Natural killer cell (primary cell): ENCODE results near the gene POLRMT. TPM values are rescaled to one million over a fixed set of nuclear protein-coding genes. Genes with fewer than 3 reads are reported as not detected.
A peak's percentile ranks its signal among the peaks of the same experiment; 100 is the strongest.

Source experiments
- ATAC-seq, 3 donors: fragments of 150-1000 bp in 2 of 3; fragments of 200-7000 bp in 1 of 3; cut with Tn5 transposase; 1 replicate in 1 of 3; 2 replicates in 2 of 3; pipeline ENCODE4 v1.10.0; 2021; ENCODE audit warnings: mild to moderate bottlenecking in 2 of 3, moderate library complexity in 2 of 3
- DNase-seq, 2 donors: peaks; one replicate each; pipeline versions ENCODE4 v3.0.0 to v3.0.0-alpha.2; 2013 to 2021; ENCODE audit warnings: mixed read lengths in 1 of 2
- H3K27ac ChIP-seq: one replicate; pipeline ENCODE4 v1.5.1; 2013; ENCODE audit warnings: mild to moderate bottlenecking, low read length
- H3K27me3 ChIP-seq: one replicate; pipeline ENCODE4 v1.6.1; 2013; ENCODE audit warnings: low read length; ENCODE audit not compliant: control insufficient read depth, insufficient read depth
- H3K36me3 ChIP-seq: one replicate; pipeline ENCODE4 v1.6.1; 2013; ENCODE audit warnings: low read length; ENCODE audit not compliant: control insufficient read depth, insufficient read depth
- H3K4me1 ChIP-seq: one replicate; pipeline ENCODE4 v1.6.1; 2013; ENCODE audit warnings: low read length; ENCODE audit not compliant: control insufficient read depth, insufficient read depth
- H3K4me3 ChIP-seq: one replicate; pipeline ENCODE4 v1.5.1; 2013; ENCODE audit warnings: low read length
- H3K9me3 ChIP-seq: one replicate; pipeline ENCODE4 v1.6.1; 2013; ENCODE audit warnings: low read length; ENCODE audit not compliant: control insufficient read depth, insufficient read depth
- H3K27ac Mint-ChIP-seq, 2 donors: one replicate each; pipeline ENCODE4 v1.8.0; 2022; ENCODE audit warnings: mild to moderate bottlenecking in 2 of 2, mixed read lengths in 2 of 2, moderate library complexity in 1 of 2
- H3K27me3 Mint-ChIP-seq, 2 donors: one replicate each; pipeline ENCODE4 v1.8.0; 2022; ENCODE audit warnings: low read depth in 2 of 2, mixed read lengths in 2 of 2
- H3K36me3 Mint-ChIP-seq: one replicate; pipeline ENCODE4 v1.8.0; 2022; ENCODE audit warnings: mixed read lengths
- H3K4me1 Mint-ChIP-seq, 2 donors: one replicate each; pipeline ENCODE4 v1.8.0; 2022; ENCODE audit warnings: mixed read lengths in 2 of 2
- H3K4me3 Mint-ChIP-seq: one replicate; pipeline ENCODE4 v1.8.0; 2022; ENCODE audit warnings: mild to moderate bottlenecking, moderate library complexity, mixed read lengths
- H3K9me3 Mint-ChIP-seq, 2 donors: one replicate each; pipeline ENCODE4 v1.8.0; 2022; ENCODE audit warnings: mixed read lengths in 2 of 2
- WGBS: methylation state at CpG from one replicate; pipeline ENCODE4 v1.1.7; 2013; ENCODE audit warnings: missing lambda C conversion rate; ENCODE audit not compliant: insufficient coverage; 5-methylcytosine and 5-hydroxymethylcytosine counted together
- intact Hi-C: fragments of 100-400 bp; cut with micrococcal nuclease; formaldehyde crosslinking; loops from one replicate; pipeline ENCODE4 v1.14.2; 2022
- total RNA-seq, 4 donors: library from RNA; stranded (reverse); fragments of 120-200 nt in 1 of 4; gene quantifications; one replicate each; pipeline versions ENCODE4 v1.2.3 to v1.2.4, GENCODE V29; 2013 to 2022
- TF ChIP-seq, protein P1 (sequence below): fragments of 200-600 bp; IDR thresholded peaks from one replicate; pipeline ENCODE4 v1.8.0; 2022; ENCODE audit warnings: antibody characterized with exemption

The POLRMT gene
- total RNA-seq, 3 donors from 2014 or later (not counting 1 experiment from before 2014, with no cell fraction given) = 57.2 to 58.5 (median 57.6) TPM

DNA sequence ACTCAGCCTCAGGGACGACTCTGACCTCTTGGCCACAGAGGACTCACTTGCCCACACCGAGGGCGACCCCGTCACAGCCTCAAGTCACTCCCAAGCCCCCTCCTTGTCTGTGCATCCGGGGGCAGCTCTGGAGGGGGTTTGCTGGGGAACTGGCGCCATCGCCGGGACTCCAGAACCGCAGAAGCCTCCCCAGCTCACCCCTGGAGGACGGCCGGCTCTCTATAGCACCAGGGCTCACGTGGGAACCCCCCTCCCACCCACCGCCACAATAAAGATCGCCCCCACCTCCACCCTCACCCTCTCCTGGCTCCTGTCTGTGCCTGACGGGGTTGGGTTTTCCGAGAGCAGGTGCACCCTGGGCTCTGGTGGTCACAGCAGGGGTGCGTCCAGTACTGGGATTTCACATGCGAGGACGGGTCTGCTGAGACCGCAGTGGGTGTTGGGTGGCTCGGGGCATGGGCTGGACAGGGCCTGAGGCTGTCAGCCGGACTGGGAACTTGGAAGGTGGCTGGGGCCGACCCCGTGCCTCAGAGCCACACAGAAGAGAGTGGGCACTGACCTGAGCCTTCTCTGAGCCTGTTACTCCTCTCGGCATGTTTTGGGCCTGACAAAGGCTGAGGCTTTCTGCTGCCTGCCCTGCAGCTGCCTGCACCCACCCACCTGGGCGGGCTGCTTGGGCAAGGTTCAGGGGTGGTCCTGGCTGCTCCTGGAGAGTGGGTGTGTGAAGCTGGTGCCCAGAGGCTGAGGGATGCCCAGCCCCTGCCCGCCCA, 50.0 kb downstream of the POLRMT start:
- Histone ChIP-seq H3K9me3 (no peaks in the 10 kb centered on the region), H3K27me3 (peaks cover 4% of the 10 kb centered on the region), H3K4me3 (no peak overlapping the region), H3K4me1 (peaks cover 19% of the 10 kb centered on the region), H3K27ac (no peak overlapping the region), H3K36me3 (peaks cover 33% of the 10 kb centered on the region)
- 95% methylated on average over 27 of the region's 27 CpGs for WGBS
- Mint-ChIP-seq H3K27me3 (no peaks in the 10 kb centered on the region), H3K27ac (no peak overlapping the region), H3K4me3 (peak overlapping the region; percentile 47), H3K4me1 (peaks cover 5 to 7% of the 10 kb centered on the region in 2 donors), H3K36me3 (no peaks in the 10 kb centered on the region), H3K9me3 (no peaks in the 10 kb centered on the region)
- DNase-seq = no peak
- intact Hi-C loops = no loop called here
- no peak for ATAC-seq
- TF ChIP-seq, protein P1, sequence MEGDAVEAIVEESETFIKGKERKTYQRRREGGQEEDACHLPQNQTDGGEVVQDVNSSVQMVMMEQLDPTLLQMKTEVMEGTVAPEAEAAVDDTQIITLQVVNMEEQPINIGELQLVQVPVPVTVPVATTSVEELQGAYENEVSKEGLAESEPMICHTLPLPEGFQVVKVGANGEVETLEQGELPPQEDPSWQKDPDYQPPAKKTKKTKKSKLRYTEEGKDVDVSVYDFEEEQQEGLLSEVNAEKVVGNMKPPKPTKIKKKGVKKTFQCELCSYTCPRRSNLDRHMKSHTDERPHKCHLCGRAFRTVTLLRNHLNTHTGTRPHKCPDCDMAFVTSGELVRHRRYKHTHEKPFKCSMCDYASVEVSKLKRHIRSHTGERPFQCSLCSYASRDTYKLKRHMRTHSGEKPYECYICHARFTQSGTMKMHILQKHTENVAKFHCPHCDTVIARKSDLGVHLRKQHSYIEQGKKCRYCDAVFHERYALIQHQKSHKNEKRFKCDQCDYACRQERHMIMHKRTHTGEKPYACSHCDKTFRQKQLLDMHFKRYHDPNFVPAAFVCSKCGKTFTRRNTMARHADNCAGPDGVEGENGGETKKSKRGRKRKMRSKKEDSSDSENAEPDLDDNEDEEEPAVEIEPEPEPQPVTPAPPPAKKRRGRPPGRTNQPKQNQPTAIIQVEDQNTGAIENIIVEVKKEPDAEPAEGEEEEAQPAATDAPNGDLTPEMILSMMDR = no peak

DNA sequence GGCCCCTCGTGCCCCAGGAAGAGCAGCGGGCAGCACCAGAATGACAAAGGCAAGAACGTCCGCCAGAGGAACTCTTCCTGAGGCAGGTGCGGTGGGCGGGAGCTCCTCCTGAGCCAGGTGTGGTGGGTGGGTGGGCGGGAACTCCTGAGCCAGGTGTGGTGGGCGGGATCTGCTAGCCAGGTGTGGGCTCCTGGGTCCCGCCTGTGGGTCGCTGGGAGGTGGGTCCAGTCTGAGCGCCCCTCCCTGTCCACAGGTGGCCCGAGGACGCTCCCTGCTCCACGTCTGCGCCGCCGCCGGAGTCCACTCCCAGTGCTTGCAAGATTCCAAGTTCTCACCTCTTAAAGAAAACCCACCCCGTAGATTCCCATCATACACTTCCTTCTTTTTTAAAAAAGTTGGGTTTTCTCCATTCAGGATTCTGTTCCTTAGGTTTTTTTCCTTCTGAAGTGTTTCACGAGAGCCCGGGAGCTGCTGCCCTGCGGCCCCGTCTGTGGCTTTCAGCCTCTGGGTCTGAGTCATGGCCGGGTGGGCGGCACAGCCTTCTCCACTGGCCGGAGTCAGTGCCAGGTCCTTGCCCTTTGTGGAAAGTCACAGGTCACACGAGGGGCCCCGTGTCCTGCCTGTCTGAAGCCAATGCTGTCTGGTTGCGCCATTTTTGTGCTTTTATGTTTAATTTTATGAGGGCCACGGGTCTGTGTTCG, 50.7 kb downstream of the POLRMT start:
- intact Hi-C loops = no loop called here
- peaks cover 5 to 12% of the 10 kb centered on the region in 2 donors for H3K4me1 Mint-ChIP-seq
- Histone ChIP-seq H3K27ac (no peak overlapping the region), H3K27me3 (no peaks in the 10 kb centered on the region), H3K4me1 (peaks cover 14% of the 10 kb centered on the region), H3K36me3 (peaks cover 35% of the 10 kb centered on the region), H3K9me3 (no peaks in the 10 kb centered on the region), H3K4me3 (no peak overlapping the region)
- WGBS = 92% methylated on average over 31 of the region's 31 CpGs
- H3K27ac Mint-ChIP-seq = no peak overlapping the region
- no peaks in the 10 kb centered on the region for H3K36me3 Mint-ChIP-seq
- ATAC-seq (no peak), DNase-seq (no peak)
- H3K4me3 Mint-ChIP-seq = no peak overlapping the region
- H3K9me3 Mint-ChIP-seq = no peaks in the 10 kb centered on the region
- no peaks in the 10 kb centered on the region for H3K27me3 Mint-ChIP-seq
- TF ChIP-seq, protein P1 = no peak

DNA sequence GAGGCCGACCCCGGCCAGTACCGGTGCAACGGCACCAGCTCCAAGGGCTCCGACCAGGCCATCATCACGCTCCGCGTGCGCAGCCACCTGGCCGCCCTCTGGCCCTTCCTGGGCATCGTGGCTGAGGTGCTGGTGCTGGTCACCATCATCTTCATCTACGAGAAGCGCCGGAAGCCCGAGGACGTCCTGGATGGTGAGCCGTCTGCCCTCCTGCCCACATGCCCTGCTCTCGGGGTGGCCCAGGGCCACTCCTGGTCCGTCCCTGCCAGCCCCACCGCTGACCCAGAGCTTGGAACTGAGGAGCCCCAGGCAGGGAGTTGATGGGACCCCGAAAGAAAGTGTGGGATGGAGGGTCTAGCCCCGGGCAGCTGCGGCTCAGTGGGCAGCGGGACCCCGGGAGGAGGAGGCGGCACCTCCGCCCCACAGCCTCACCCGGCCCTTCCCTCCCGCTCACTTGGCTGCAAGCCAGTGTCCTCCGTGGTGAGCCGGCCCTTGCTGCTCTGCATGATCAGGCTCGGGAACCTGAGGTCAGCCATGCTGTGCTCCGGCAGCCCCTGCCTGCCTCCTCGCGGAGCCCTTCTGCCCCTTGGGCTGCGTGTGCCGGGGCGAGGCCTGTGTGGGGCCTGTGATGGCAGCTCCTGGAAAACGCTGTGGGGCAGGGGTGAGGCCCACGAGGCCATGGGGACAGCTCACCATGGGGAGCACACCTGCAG, 51.8 kb downstream of the POLRMT start:
- Histone ChIP-seq H3K9me3 (no peaks in the 10 kb centered on the region), H3K36me3 (peaks cover 39% of the 10 kb centered on the region), H3K27ac (no peak overlapping the region), H3K27me3 (no peaks in the 10 kb centered on the region), H3K4me3 (no peak overlapping the region), H3K4me1 (peaks cover 24% of the 10 kb centered on the region)
- no peaks in the 10 kb centered on the region for H3K9me3 Mint-ChIP-seq
- H3K27me3 Mint-ChIP-seq = no peaks in the 10 kb centered on the region
- no peaks in the 10 kb centered on the region for H3K36me3 Mint-ChIP-seq
- WGBS = 97% methylated on average over 40 of the region's 40 CpGs
- TF ChIP-seq, protein P1 = no peak
- DNase-seq (no peak), ATAC-seq (no peak)
- no peak overlapping the region for H3K27ac Mint-ChIP-seq
- peaks cover 10 to 22% of the 10 kb centered on the region in 2 donors for H3K4me1 Mint-ChIP-seq
- intact Hi-C loops = no loop called here
- no peak overlapping the region for H3K4me3 Mint-ChIP-seq
